ENCODE results near the gene SCRN3.

Gene SCRN3

GRCh38 chr2:174442546-174443510 is 47.3 kb downstream of the SCRN3 start:
- TF ChIP-seq GABPA (IDR thresholded peaks at IDR 0.05; ENCODE audit: low read depth) = no peak
- TF ChIP-seq, protein P1, sequence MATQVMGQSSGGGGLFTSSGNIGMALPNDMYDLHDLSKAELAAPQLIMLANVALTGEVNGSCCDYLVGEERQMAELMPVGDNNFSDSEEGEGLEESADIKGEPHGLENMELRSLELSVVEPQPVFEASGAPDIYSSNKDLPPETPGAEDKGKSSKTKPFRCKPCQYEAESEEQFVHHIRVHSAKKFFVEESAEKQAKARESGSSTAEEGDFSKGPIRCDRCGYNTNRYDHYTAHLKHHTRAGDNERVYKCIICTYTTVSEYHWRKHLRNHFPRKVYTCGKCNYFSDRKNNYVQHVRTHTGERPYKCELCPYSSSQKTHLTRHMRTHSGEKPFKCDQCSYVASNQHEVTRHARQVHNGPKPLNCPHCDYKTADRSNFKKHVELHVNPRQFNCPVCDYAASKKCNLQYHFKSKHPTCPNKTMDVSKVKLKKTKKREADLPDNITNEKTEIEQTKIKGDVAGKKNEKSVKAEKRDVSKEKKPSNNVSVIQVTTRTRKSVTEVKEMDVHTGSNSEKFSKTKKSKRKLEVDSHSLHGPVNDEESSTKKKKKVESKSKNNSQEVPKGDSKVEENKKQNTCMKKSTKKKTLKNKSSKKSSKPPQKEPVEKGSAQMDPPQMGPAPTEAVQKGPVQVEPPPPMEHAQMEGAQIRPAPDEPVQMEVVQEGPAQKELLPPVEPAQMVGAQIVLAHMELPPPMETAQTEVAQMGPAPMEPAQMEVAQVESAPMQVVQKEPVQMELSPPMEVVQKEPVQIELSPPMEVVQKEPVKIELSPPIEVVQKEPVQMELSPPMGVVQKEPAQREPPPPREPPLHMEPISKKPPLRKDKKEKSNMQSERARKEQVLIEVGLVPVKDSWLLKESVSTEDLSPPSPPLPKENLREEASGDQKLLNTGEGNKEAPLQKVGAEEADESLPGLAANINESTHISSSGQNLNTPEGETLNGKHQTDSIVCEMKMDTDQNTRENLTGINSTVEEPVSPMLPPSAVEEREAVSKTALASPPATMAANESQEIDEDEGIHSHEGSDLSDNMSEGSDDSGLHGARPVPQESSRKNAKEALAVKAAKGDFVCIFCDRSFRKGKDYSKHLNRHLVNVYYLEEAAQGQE (IDR thresholded peaks at IDR 0.05; ENCODE audit: insufficient replicate concordance, low read depth) = no peak
- no peak for TF ChIP-seq CTCF (IDR thresholded peaks at IDR 0.05; ENCODE audit: insufficient read depth, low read length)
- TF ChIP-seq SPI1 (IDR thresholded peaks at IDR 0.05; ENCODE audit: borderline replicate concordance, low read depth) = no peak
- TF ChIP-seq POLR2AphosphoS5 (IDR thresholded peaks at IDR 0.05; ENCODE audit: low read depth) = no peak
- no peaks in the 10 kb centered on the region for H3K27me3 ChIP-seq (ENCODE audit: insufficient read depth, poor library complexity, severe bottlenecking)
- no peak for DNase-seq (ENCODE audit: low read depth in 1 of 2, low spot score in 1 of 2)
- H3K4me3 ChIP-seq (replicated peaks; ENCODE audit: insufficient read depth, low read length) = no peak overlapping the region
- no peak overlapping the region for H3K27ac ChIP-seq (replicated peaks)

GRCh38 chr2:174444761-174445160 is 49.2 kb downstream of the SCRN3 start:
- TF ChIP-seq POLR2AphosphoS5 (IDR thresholded peaks at IDR 0.05; ENCODE audit: low read depth) (no peak), CTCF (IDR thresholded peaks at IDR 0.05; ENCODE audit: insufficient read depth, low read length) (no peak), SPI1 (IDR thresholded peaks at IDR 0.05; ENCODE audit: borderline replicate concordance, low read depth) (no peak), GABPA (IDR thresholded peaks at IDR 0.05; ENCODE audit: low read depth) (no peak)
- TF ChIP-seq, protein P1 (IDR thresholded peaks at IDR 0.05; ENCODE audit: insufficient replicate concordance, low read depth) = no peak
- Histone ChIP-seq H3K27me3 (ENCODE audit: insufficient read depth, poor library complexity, severe bottlenecking) (no peaks in the 10 kb centered on the region), H3K4me3 (replicated peaks; ENCODE audit: insufficient read depth, low read length) (no peak overlapping the region), H3K27ac (replicated peaks) (no peak overlapping the region)
- DNase-seq (ENCODE audit: low read depth in 1 of 2, low spot score in 1 of 2) = no peak

DNA sequence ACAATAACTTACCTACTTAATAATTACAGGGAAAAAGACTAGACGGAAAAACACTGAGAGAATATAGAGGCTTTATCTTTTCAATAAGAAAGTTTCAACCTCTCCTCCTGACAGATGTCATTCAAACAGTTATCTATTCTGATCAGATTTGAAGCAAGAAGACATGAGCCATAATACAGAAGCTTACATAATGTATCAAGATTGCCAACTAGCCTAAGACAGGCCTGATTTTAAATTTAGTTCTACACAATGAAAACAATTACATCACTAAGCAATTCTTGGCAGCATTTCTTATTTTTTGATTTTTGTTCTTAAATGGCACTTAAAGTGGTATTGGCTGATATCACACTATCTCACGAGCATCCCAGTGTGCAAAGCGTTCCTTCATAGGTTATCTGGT is 49.7 kb downstream of the SCRN3 start:
- H3K27ac ChIP-seq (replicated peaks) = no peak overlapping the region
- no peak overlapping the region for H3K4me3 ChIP-seq (replicated peaks; ENCODE audit: insufficient read depth, low read length)
- no peaks in the 10 kb centered on the region for H3K27me3 ChIP-seq (ENCODE audit: insufficient read depth, poor library complexity, severe bottlenecking)
- DNase-seq (ENCODE audit: low read depth in 1 of 2, low spot score in 1 of 2) = no peak
- TF ChIP-seq, protein P1 (IDR thresholded peaks at IDR 0.05; ENCODE audit: insufficient replicate concordance, low read depth) = no peak
- TF ChIP-seq POLR2AphosphoS5 (IDR thresholded peaks at IDR 0.05; ENCODE audit: low read depth) (no peak), CTCF (IDR thresholded peaks at IDR 0.05; ENCODE audit: insufficient read depth, low read length) (no peak), SPI1 (IDR thresholded peaks at IDR 0.05; ENCODE audit: borderline replicate concordance, low read depth) (no peak), GABPA (IDR thresholded peaks at IDR 0.05; ENCODE audit: low read depth) (no peak)

Measured in HL-60 (cell line).